C4-2B (cell line): ENCODE measurements around the gene BHLHE23.
"Not testable (repeated sequence)": the region's sequence is repeated elsewhere in the genome, so short reads cannot be mapped to it uniquely, and the experiment has no call there.

Source experiments
- H3K27ac ChIP-seq: fragments of 450-650 bp; 2 replicates; pipeline ENCODE4 v1.5.1; 2017
- ZFX ChIP-seq: fragments of 450-650 bp; IDR thresholded peaks from 2 replicates; pipeline ENCODE4 v1.6.1; 2017
- TF ChIP-seq, protein P1 (sequence below): fragments of 450-650 bp; conservative IDR thresholded peaks from 2 replicates; pipeline ENCODE4 v1.5.1; 2017; ENCODE audit warnings: mild to moderate bottlenecking

BHLHE23 gene

DNA sequence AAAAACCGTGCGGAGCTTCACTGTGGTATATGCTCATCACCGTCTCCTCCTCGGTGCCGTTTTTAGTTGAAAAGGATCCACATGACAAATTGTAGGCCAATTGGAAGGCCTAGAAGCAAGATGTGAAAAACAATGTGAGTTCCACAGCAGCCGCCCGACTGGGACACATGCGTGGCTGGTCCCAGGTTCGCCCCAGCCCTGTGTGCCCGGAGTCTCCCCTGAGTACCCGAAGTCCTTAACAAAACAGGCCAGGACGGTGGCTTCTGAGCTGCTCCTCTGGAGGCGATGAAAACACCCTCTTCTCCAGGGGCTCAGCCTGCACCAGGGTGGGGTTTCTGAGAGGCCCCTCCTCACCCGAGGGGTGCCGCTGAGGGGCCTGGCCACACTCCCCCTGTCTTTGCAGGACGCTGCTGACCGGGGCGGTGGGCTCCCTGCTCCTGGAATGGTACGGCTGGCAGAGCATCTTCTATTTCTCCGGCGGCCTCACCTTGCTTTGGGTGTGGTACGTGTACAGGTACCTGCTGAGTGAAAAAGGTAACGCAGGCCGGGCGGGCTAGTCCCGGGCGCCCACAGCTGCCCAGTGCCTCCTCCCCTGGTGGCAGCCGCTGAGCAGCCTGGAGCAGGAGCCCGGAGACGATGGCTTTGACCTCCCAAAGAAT is 44.4 kb downstream of the BHLHE23 start:
- TF ChIP-seq, protein P1, sequence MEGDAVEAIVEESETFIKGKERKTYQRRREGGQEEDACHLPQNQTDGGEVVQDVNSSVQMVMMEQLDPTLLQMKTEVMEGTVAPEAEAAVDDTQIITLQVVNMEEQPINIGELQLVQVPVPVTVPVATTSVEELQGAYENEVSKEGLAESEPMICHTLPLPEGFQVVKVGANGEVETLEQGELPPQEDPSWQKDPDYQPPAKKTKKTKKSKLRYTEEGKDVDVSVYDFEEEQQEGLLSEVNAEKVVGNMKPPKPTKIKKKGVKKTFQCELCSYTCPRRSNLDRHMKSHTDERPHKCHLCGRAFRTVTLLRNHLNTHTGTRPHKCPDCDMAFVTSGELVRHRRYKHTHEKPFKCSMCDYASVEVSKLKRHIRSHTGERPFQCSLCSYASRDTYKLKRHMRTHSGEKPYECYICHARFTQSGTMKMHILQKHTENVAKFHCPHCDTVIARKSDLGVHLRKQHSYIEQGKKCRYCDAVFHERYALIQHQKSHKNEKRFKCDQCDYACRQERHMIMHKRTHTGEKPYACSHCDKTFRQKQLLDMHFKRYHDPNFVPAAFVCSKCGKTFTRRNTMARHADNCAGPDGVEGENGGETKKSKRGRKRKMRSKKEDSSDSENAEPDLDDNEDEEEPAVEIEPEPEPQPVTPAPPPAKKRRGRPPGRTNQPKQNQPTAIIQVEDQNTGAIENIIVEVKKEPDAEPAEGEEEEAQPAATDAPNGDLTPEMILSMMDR: no peak
- no peak for TF ChIP-seq ZFX
- no peak overlapping the region for H3K27ac ChIP-seq

DNA sequence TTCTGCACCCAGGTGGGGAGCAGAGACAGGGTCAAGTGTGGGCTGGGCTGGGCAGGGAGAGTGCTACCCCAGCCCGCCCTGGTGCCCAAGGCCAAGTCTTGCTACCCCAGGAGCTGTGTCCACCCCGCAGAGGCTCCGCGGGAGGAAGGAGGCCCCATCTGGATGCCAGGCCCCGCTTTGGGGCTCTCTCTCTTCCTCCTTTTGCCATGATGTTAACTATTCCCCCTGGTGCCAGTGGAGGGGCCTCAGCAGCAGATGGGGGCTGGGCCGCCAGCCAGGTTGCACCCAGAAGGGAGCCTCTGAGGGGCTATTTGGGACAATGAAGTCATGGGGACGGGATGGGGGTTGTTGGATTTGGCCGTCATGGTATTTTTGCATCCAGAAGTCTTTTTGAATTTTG is 45.0 kb downstream of the BHLHE23 start:
- TF ChIP-seq, protein P1: no peak
- no peak for TF ChIP-seq ZFX
- no peak overlapping the region for H3K27ac ChIP-seq

GRCh38 chr20:62961310-62961783 is 45.4 kb downstream of the BHLHE23 start:
- H3K27ac ChIP-seq: no peak overlapping the region
- no peak for TF ChIP-seq ZFX
- TF ChIP-seq, protein P1: no peak

GRCh38 chr20:62960446-62961309 is 46.1 kb downstream of the BHLHE23 start:
- not testable (repeated sequence) for H3K27ac ChIP-seq

- TF ChIP-seq, protein P1: no peak
- TF ChIP-seq ZFX: no peak
- no peak overlapping the region for H3K27ac ChIP-seq
Observed at GRCh38 chr20:62959998-62960436, 46.7 kb downstream of the BHLHE23 start.

DNA sequence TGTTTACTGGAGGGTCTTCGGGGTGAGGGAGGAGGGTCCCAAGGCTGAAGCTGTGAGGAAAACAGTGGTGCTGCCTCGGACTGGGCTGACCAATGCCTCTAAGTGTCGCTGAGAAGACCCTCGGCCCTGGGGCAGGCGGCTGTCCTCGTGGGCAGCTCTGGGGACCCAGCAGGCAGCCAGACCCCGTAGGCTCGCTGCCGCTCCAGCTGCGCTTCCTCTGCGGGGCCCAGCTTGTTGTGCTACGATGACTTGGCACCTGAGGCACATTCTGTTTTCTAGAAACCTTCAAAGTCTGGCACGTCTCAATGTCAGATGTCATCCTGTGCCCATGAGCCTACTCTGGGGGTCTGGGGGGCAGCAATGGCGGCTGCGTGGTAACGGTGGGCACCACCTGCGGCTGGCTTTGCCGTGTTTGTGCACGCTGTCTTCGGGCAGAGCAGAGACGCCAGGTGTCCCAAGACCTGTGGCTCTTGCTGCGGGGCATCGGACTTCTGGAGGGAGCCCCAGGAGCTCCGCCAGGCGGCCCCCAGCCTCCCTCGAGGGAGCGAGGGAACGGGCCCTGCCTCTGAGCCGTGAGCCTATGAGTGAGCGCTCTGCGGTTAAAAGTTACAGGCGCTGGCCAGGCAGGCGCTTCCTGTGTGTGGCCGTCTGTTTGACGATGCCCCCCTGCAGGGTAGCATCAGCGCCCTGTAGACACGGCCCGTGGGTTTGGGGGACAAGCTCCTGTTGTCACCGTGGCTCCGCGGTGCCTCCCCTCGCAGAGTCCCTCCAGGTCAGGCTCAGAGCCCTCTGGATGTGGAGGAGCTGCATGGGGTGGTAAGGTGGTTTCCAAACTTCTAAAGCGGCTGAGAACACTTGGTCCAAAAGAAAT is 47.4 kb downstream of the BHLHE23 start:
- no peak for TF ChIP-seq ZFX
- TF ChIP-seq, protein P1: no peak
- no peak overlapping the region for H3K27ac ChIP-seq

- H3K27ac ChIP-seq: no peak overlapping the region
- no peak for TF ChIP-seq ZFX
- TF ChIP-seq, protein P1: no peak
Observed at GRCh38 chr20:62958388-62959100, 48.2 kb downstream of the BHLHE23 start.
